Measurements from ENCODE around the gene CDC5L. TPM values are rescaled to one million over a fixed set of nuclear protein-coding genes. Genes with fewer than 3 reads are reported as not detected.

CDC5L gene
- total RNA-seq, 1 donor from 2014 or later = 18.7 TPM

GRCh38 chr6:44495036-44495901 is 107.8 kb downstream of the CDC5L start:
- no peak for DNase-seq (ENCODE audit: extremely low read depth, low read depth, low spot score)

DNA sequence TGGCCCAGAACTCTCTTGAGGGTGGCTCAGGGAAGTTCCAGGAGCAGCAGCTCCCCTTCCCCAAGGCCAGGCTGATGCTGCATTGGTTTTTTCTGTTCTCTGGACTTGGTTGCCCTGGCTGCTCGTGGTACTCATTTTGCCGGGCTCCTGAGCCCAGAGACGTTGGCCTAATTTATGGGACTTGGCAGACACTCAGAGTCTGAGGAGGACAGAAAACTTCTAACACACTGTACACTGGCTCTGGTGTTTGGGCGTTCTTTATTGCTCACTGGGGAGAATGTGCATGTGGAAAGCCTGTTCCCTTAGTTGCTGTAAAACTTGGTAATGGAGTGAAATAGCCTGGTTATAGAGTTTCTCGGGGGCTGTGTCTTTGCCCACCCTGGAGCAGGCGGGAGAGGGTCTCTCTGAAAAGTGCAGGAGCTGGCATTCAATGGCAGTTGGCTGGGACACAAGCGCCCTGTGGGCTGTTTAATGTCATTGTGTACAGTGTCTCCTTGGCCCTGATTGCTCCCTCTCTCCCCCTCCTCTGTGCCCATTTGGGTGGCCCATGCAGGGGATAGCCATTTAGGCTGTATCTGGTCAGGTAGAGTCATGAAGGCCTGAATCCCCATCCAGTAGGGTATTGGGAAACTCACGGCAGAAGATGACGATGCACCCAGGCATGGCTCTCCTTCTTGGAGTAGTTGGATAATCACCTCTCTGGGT is 109.3 kb downstream of the CDC5L start:
- no peak for DNase-seq (ENCODE audit: extremely low read depth, low read depth, low spot score)

GRCh38 chr6:44497807-44498206 is 110.3 kb downstream of the CDC5L start:
- DNase-seq (ENCODE audit: extremely low read depth, low read depth, low spot score) = no peak

DNA sequence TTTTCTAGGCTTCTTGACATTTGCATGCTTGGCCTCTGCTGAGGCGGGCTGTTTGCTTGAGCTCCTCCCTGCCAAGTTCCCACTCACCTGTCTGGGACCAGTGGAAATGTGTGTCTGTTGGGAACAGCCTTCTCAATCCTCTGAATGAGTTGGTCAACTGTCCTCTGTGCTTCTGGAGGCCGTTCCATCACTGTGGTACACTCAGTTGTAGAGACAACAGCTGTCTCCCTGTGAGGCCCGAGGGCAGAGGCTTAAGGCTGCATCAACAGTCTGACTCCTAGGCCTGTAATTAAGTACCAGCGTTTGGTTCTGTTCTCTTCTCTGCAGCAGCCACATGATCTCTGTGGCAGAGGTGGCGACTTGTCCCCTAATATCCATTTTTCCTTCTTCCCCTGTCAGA is 110.9 kb downstream of the CDC5L start:
- no peak for DNase-seq (ENCODE audit: extremely low read depth, low read depth, low spot score)

GRCh38 chr6:44499609-44500008 is 112.1 kb downstream of the CDC5L start:
- DNase-seq (ENCODE audit: extremely low read depth, low read depth, low spot score) = no peak

Other genes starting within 250 kb of the CDC5L start
- gene CAPN11, start 228.9 kb upstream of the CDC5L start, total RNA-seq = 3.2 and 4.1 TPM in 2 replicates
- gene MYMX, start 170.8 kb upstream of the CDC5L start, total RNA-seq = 2.2 TPM in 1 of 2 replicates, not detected in the other
- gene SLC29A1, start 164.1 kb upstream of the CDC5L start, total RNA-seq = 185 and 208 TPM in 2 replicates
- gene HSP90AB1, start 140.6 kb upstream of the CDC5L start, total RNA-seq = 1,001 and 1,125 TPM in 2 replicates
- 51.2 and 56.6 TPM in 2 replicates for gene SLC35B2, start 130.2 kb upstream of the CDC5L start, total RNA-seq
- gene NFKBIE, start 122.2 kb upstream of the CDC5L start, total RNA-seq = 30.5 and 56.9 TPM in 2 replicates
- gene TMEM151B, start 117.3 kb upstream of the CDC5L start, total RNA-seq = not detected in 2 replicates
- gene AARS2, start 74.4 kb upstream of the CDC5L start, total RNA-seq = 12.4 and 12.6 TPM in 2 replicates
- not detected in 2 replicates for gene SPATS1, start 45.1 kb upstream of the CDC5L start, total RNA-seq